NOMO-1 treated with dmso at 0.1 percent for 144 hours (cell line): Measurements from ENCODE around the gene ENTPD2.
"Not testable (repeated sequence)": the region's sequence is repeated elsewhere in the genome, so short reads cannot be mapped to it uniquely, and the experiment has no call there.

Experiments used
- DNase-seq: peaks from one replicate; lab custom pipeline; 2025; ENCODE audit not compliant: unreplicated experiment; lab: John Stamatoyannopoulos, UW

ENTPD2 gene

DNA sequence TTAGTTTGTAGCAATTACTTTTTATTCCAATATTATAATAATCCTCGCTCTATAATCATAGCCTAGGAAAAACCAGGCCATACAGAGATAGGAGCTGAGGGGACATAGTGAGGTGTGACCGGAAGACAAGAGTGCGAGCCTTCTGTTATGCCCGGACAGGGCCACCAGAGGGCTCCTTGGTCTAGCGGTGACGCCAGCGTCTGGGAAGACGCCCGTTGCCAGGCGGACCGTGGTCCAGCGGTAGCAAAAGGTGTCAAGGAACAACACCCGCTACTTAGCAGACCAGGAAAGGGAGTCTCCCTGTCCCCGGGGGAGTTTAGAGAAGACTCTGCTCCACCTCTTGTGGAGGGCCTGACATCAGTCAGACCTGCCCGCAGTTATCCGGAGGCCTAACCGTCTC lies 49.6 kb downstream of the ENTPD2 start:
- not testable (repeated sequence) for DNase-seq

GRCh38 chr9:137002646-137003041 lies 51.2 kb downstream of the ENTPD2 start:
- DNase-seq = no peak

GRCh38 chr9:137001857-137002645 lies 51.8 kb downstream of the ENTPD2 start:
- DNase-seq = no peak

- peak; percentile 86 for DNase-seq
Measured at GRCh38 chr9:137000177-137000930, 53.5 kb downstream of the ENTPD2 start.
